Retinal pigment epithelial cell (primary cell): ENCODE data around the gene CSMD2.

Experiments
- DNase-seq: peaks from one replicate; pipeline ENCODE4 v3.0.0-alpha.2; 2010; ENCODE audit warnings: low read depth
- H3K4me3 ChIP-seq: 2 replicates; pipeline ENCODE4 v1.5.1; 2011; ENCODE audit warnings: mild to moderate bottlenecking, low read length, control low read depth, moderate library complexity
- TF ChIP-seq, protein P1 (sequence below): conservative IDR thresholded peaks from 2 replicates; pipeline ENCODE4 v1.5.1; 2011; ENCODE audit warnings: low read depth, low read length, control low read depth, inconsistent platforms

CSMD2 gene

DNA sequence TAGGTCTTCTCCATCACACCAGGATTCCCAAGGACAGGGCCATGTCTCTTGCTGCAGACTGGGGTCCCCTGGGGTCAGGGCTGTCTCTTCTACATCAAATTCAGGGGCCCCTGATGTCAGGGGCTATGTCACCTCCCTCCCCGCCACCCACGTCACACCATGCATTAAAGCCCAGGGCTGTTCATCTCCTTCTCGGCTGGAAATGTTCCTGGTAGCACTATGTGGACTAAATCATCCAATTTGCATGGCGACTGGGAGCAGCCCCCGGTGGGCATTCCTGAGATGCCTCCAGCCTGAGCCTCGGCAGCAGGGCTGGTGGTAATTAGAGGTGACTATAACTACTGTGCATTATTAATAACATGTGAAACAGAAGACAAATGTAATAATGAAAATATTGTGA is 452.8 kb downstream of the CSMD2 start:
- DNase-seq, result peak; percentile 8
- TF ChIP-seq, protein P1, sequence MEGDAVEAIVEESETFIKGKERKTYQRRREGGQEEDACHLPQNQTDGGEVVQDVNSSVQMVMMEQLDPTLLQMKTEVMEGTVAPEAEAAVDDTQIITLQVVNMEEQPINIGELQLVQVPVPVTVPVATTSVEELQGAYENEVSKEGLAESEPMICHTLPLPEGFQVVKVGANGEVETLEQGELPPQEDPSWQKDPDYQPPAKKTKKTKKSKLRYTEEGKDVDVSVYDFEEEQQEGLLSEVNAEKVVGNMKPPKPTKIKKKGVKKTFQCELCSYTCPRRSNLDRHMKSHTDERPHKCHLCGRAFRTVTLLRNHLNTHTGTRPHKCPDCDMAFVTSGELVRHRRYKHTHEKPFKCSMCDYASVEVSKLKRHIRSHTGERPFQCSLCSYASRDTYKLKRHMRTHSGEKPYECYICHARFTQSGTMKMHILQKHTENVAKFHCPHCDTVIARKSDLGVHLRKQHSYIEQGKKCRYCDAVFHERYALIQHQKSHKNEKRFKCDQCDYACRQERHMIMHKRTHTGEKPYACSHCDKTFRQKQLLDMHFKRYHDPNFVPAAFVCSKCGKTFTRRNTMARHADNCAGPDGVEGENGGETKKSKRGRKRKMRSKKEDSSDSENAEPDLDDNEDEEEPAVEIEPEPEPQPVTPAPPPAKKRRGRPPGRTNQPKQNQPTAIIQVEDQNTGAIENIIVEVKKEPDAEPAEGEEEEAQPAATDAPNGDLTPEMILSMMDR, result no peak

DNA sequence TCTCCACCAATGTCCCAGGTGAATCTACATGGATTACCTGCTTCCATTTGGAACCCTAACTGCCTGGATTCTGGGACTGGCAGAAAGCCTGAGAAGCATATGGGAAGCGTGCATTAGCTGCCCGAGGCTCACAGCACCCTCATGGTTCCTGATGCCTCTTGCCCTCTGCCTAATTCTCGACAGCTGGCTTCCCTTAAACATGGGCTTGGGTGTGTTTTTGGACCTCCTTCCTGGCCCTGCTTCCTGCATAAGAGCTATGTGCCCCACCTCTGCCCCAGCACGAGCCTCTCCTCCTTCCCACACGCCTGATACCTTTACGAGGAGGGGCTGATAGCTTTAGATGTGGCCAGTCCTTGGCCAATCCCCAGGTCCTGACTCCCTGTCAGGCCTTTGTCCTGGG is 453.5 kb downstream of the CSMD2 start:
- TF ChIP-seq, protein P1, result no peak
- DNase-seq, result no peak
- no peak overlapping the region for H3K4me3 ChIP-seq

More for the DNA sequence above, 452.8 kb downstream of the CSMD2 start:
- no peak overlapping the region for H3K4me3 ChIP-seq

DNA sequence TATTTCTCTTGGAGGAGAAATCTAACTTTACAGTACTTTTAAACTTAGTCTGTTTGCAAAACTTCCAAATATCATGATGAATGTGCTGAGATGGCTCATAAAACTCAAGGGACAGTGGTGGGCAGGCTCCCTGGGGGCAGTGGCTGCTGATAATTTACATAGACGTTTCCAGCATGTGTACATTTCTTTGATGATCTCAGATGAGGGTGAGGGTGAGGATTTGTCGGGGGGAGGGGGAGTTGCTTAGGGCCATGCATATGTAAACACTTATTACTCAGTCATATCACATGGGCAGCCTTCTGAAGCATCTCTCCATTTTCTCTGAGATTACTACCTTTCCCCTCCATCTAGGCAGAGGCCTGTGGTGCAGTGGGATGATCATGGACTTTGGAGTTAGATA is 454.1 kb downstream of the CSMD2 start:
- H3K4me3 ChIP-seq, result no peak overlapping the region
- DNase-seq, result no peak
- TF ChIP-seq, protein P1, result no peak

DNA sequence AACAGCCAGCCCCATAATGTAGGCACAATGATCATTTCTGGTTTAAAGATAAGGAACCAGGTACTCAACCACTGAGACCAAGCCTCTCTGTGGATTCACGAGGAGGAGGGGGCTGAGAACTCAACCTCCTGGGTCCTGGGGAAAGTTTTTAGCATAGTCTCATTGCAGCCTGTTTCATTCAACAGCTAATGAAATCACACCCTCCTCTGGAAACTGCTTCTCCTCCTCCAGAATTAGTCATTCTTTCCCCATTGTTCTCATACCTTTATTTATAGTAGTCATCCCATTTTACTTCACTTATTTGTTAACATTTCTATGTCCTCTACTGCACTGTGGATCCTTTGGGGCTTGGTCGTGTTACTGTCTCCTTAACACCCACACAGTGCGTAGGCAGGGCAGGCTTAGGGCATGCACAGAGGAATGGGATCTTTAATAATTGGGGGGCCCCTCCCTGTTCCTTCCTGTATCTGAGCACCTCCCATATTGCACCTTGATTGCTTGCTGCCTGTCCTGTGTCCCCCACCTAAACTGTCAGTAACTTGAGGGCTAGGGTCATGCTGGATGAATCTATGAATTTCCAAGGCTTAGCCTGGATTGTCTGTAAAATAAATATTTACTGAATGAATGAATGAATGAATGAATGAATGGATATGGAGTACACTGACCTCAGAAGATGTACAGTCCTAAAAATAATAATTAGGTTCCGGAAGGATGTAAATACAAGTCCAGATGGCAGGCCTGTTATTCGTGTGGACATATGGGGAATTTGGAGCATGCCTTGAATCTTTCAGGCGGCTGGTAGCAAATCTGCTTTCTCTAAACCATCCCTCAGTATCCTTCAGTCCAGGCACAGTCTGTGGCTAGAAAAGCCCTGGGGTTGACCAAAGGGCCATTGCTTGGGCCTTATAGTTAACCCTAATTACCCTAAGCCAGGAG is 455.0 kb downstream of the CSMD2 start:
- H3K4me3 ChIP-seq, result no peak overlapping the region

DNA sequence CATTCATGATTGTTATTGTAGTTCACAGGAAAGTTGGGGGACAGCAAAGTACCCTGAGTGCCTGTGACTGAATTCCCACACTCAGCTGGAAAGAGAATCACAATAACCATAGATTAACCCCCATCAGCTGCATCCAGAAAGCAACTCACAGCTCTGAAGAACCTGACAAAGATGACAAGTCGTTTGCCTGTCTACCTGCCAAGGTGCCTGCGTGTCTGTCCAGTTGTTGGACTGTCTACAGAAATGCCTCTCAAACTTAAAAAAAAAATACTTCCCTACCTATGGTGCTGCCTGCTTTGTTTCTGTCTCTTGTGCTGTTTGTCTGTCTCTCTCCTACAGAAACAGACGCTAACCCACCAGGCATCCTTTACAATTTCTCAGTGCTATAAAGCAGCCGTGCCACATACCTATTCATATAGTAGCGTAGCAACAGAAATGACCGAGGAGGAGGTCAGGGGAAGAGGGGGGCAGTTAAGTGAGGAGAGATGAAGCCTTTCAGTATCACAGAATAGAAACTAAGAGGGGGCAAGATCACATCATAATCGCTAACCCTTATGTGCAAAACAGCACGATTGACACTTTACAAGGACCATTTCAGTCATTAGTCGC is 455.8 kb downstream of the CSMD2 start:
- no peak for DNase-seq
- no peak overlapping the region for H3K4me3 ChIP-seq
- TF ChIP-seq, protein P1, result no peak

More for the DNA sequence above, 455.0 kb downstream of the CSMD2 start:
- no peak for DNase-seq
- TF ChIP-seq, protein P1, result no peak

DNA sequence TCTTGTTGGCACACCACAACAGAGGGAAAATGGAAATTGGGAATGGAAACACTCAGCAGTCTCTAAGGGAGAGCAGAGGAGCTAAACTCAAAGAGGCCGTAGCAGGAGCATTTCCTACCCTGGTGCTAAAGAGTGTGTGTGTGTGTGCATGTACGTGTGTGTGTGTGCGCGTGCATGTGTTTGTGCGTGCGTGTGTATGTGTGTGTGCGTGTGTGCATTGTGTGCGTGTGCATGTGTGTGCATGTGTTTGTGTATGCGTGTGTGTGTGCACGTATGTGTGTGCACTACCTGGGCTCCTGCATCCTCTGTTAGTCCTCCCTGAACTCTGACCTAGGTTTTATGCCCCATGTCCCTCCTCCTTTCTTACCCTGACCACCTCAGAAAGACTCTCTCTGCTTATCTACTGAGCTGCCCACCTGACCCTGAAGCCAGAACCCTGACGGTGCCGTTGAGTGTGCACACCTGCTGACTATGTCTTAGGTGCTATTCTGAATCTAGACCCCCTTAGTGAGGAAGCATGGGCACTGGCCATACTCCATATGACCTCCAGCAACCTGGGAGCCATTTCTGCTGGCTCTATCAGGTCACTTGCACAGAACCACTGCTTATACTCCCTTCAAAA is 458.3 kb downstream of the CSMD2 start:
- DNase-seq, result no peak
- H3K4me3 ChIP-seq, result no peak overlapping the region
- TF ChIP-seq, protein P1, result no peak
